Measurements from ENCODE around the gene LIMK2.
"Not testable (repeated sequence)": the region's sequence is repeated elsewhere in the genome, so short reads cannot be mapped to it uniquely, and the experiment has no call there.

LIMK2 gene

GRCh38 chr22:31244046-31244942 is 32.2 kb downstream of the LIMK2 start:
- no peak for DNase-seq (ENCODE audit: low spot score)

GRCh38 chr22:31244943-31245451 is 32.9 kb downstream of the LIMK2 start:
- no peak for DNase-seq (ENCODE audit: low spot score)

- not testable (repeated sequence) for DNase-seq (ENCODE audit: low spot score)
Measured at GRCh38 chr22:31245998-31246397, 33.9 kb downstream of the LIMK2 start.

- no peak for DNase-seq (ENCODE audit: low spot score)
Measured at GRCh38 chr22:31246687-31247086, 34.6 kb downstream of the LIMK2 start.

GRCh38 chr22:31247726-31248125 is 35.6 kb downstream of the LIMK2 start:
- no peak for DNase-seq (ENCODE audit: low spot score)

- DNase-seq (ENCODE audit: low spot score): peak; percentile 72
Measured at GRCh38 chr22:31248138-31248745, 36.1 kb downstream of the LIMK2 start.

- peak; percentile 42 for DNase-seq (ENCODE audit: low spot score)
Measured at GRCh38 chr22:31248965-31249958, 37.2 kb downstream of the LIMK2 start.

- DNase-seq (ENCODE audit: low spot score): no peak
Measured at GRCh38 chr22:31250740-31251600, 38.9 kb downstream of the LIMK2 start.

- no peak for DNase-seq (ENCODE audit: low spot score)
Measured at GRCh38 chr22:31253949-31254348, 41.9 kb downstream of the LIMK2 start.

- no peak for DNase-seq (ENCODE audit: low spot score)
Measured at GRCh38 chr22:31259798-31260473, 47.8 kb downstream of the LIMK2 start.

GRCh38 chr22:31260474-31260856 is 48.4 kb downstream of the LIMK2 start:
- DNase-seq (ENCODE audit: low spot score): no peak

GRCh38 chr22:31262312-31263133 is 50.4 kb downstream of the LIMK2 start:
- DNase-seq (ENCODE audit: low spot score): no peak

GRCh38 chr22:31263896-31264640 is 52.0 kb downstream of the LIMK2 start:
- no peak for DNase-seq (ENCODE audit: low spot score)

- DNase-seq (ENCODE audit: low spot score): no peak
Measured at GRCh38 chr22:31268281-31268680, 56.2 kb downstream of the LIMK2 start.

- DNase-seq (ENCODE audit: low spot score): no peak
Measured at GRCh38 chr22:31269892-31270579, 57.9 kb downstream of the LIMK2 start.

- no peak for DNase-seq (ENCODE audit: low spot score)
Measured at GRCh38 chr22:31271026-31271425, 58.9 kb downstream of the LIMK2 start.

GRCh38 chr22:31271485-31271884 is 59.4 kb downstream of the LIMK2 start:
- no peak for DNase-seq (ENCODE audit: low spot score)
